SU-DHL-6 (cell line): ENCODE data around the gene LRWD1.
"Not testable (repeated sequence)": the region's sequence is repeated elsewhere in the genome, so short reads cannot be mapped to it uniquely, and the experiment has no call there.

Experiments used
- EZH2phosphoT487 ChIP-seq: fragments of 200-600 bp; sonication (generic), shearing (Covaris generic); conservative IDR thresholded peaks from 2 replicates; pipeline ENCODE4 v1.6.1; 2018; ENCODE audit warnings: mild to moderate bottlenecking, antibody characterized with exemption, low read length, moderate library complexity, mixed read lengths
- TF ChIP-seq, protein P1 (sequence below): fragments of 200-600 bp; sonication (generic); IDR thresholded peaks from one replicate; pipeline ENCODE4 v1.5.1; 2017; ENCODE audit warnings: antibody characterized with exemption, mild to moderate bottlenecking, low read length, moderate library complexity; ENCODE audit not compliant: insufficient read depth, poor library complexity, severe bottlenecking

DNA sequence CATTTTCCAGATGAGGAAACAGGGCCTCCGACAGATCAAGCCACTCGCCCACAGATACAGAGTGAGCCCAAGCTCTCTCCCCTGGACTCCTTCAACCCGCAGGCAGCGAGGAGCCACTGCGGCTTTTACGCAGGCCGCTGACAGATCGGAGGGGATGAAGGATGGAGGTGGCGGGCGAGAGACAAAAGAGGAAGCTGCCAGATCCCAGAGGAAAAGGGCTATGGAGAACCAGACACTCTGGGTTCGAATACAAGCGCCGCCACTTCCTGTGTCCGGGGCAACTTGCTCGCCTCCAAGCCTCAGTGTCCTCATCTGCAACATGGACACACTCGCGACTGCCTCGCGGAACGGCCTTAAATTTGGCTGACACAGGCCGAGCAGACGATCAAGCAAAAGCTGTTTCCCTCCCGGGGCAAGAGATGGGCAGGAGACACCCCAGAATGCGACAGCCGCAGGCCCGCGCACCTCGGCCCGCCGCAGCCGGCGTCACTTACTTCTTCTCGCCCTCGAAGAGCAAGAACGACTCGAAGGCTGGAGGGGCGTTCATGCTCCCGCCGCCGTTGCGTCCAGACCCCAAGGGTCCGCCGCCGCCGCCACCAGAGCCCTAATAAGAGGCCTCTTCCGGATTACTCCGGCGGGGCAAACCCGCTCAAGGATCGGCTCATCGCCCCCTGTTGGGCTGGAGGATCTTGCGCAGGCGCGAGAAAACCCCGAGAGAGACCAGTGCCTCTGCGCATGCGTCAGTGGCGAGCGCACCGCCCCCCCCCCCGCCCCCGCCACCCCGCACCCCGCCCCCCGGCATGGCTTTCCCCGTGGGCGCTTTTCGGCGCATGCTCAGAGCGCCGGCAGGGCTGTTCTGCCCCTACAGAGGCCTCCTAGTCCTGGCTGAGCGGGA, 13.8 kb downstream of the LRWD1 start, which contains the start of gene POLR2J:
- TF ChIP-seq, protein P1, sequence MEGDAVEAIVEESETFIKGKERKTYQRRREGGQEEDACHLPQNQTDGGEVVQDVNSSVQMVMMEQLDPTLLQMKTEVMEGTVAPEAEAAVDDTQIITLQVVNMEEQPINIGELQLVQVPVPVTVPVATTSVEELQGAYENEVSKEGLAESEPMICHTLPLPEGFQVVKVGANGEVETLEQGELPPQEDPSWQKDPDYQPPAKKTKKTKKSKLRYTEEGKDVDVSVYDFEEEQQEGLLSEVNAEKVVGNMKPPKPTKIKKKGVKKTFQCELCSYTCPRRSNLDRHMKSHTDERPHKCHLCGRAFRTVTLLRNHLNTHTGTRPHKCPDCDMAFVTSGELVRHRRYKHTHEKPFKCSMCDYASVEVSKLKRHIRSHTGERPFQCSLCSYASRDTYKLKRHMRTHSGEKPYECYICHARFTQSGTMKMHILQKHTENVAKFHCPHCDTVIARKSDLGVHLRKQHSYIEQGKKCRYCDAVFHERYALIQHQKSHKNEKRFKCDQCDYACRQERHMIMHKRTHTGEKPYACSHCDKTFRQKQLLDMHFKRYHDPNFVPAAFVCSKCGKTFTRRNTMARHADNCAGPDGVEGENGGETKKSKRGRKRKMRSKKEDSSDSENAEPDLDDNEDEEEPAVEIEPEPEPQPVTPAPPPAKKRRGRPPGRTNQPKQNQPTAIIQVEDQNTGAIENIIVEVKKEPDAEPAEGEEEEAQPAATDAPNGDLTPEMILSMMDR = not testable (repeated sequence)
- not testable (repeated sequence) for TF ChIP-seq EZH2phosphoT487
